Esophagus (tissue), 2 donors: ENCODE data around the gene DIRAS2. TPM values are rescaled to one million over a fixed set of nuclear protein-coding genes. Genes with fewer than 3 reads are reported as not detected.
"Not testable (repeated sequence)": the region's sequence is repeated elsewhere in the genome, so short reads cannot be mapped to it uniquely, and the experiment has no call there.

ENCODE experiments used
- H3K27ac ChIP-seq, 2 donors: one replicate each; pipeline ENCODE4 v1.5.1; 2013; ENCODE audit warnings: low read depth in 2 of 2, mild to moderate bottlenecking in 2 of 2, inconsistent platforms in 1 of 2, low read length in 1 of 2, moderate library complexity in 1 of 2
- H3K27me3 ChIP-seq, 2 donors: one replicate each; pipeline ENCODE4 v1.6.1; 2013; ENCODE audit warnings: low read length in 2 of 2, control low read depth in 1 of 2, mild to moderate bottlenecking in 1 of 2; ENCODE audit not compliant: insufficient read depth in 2 of 2, control insufficient read depth in 1 of 2
- H3K36me3 ChIP-seq, 2 donors: one replicate each; pipeline ENCODE4 v1.6.1; 2013; ENCODE audit warnings: low read length in 1 of 2; ENCODE audit not compliant: control insufficient read depth in 2 of 2, insufficient read depth in 2 of 2
- H3K4me1 ChIP-seq, 2 donors: one replicate each; pipeline ENCODE4 v1.6.1; 2013; ENCODE audit warnings: low read length in 1 of 2; ENCODE audit not compliant: control insufficient read depth in 2 of 2, insufficient read depth in 2 of 2
- H3K4me3 ChIP-seq, 2 donors: one replicate each; pipeline ENCODE4 v1.5.1; 2013; ENCODE audit warnings: low read length in 2 of 2, mild to moderate bottlenecking in 2 of 2, low read depth in 1 of 2, moderate library complexity in 1 of 2
- H3K9me3 ChIP-seq, 2 donors: one replicate each; pipeline ENCODE4 v1.6.1; 2013; ENCODE audit warnings: mild to moderate bottlenecking in 2 of 2, low read depth in 1 of 2, low read length in 1 of 2, moderate library complexity in 1 of 2; ENCODE audit not compliant: control insufficient read depth in 2 of 2, insufficient read depth in 1 of 2
- WGBS, 2 donors: extraction: QIAGEN DNeasy Blood & Tissue Kit; methylation state at CpG; one replicate each; pipeline ENCODE4 v1.1.7; 2013; 5-methylcytosine and 5-hydroxymethylcytosine counted together
- polyA plus RNA-seq, 2 donors: library from polyadenylated mRNA; stranded (reverse); fragments of 200-250 nt; gene quantifications; one replicate each; pipeline ENCODE4 v1.2.3, GENCODE V29; 2013
- donor health status: healthy with polysubstance abuse.
- donor health status: Bipolar disorder and iron deficiency.

The DIRAS2 gene
- under 1 TPM in 1 of 2 donors, not detected in 1; under 0.01 TPM for polyA plus RNA-seq

- no peaks in the 10 kb centered on the region for H3K9me3 ChIP-seq
- H3K27me3 ChIP-seq = no peaks in the 10 kb centered on the region
- H3K4me1 ChIP-seq = peaks cover 0 to 5% of the 10 kb centered on the region in 2 donors
- H3K36me3 ChIP-seq = no peaks in the 10 kb centered on the region
- no peak within 1 kb of the TSS for H3K27ac ChIP-seq
- peak within 1 kb of the TSS; percentile 44 to 49 for H3K4me3 ChIP-seq
- WGBS, 2 donors = 6 to 7% methylated on average over 48 to 53 of the region's 53 CpGs
Observed at GRCh38 chr9:90642570-90643539, at the start of gene DIRAS2. Gene DIRAS2 (minus strand): TSS chr9:90642824. CDS start chr9:90613827, 28,997 bp downstream.

- no peak overlapping the region for H3K4me3 ChIP-seq
- H3K9me3 ChIP-seq = peaks cover 0 to 4% of the 10 kb centered on the region in 2 donors
- H3K4me1 ChIP-seq = no peaks in the 10 kb centered on the region
- no peaks in the 10 kb centered on the region for H3K27me3 ChIP-seq
- no peak overlapping the region for H3K27ac ChIP-seq
- no peaks in the 10 kb centered on the region for H3K36me3 ChIP-seq
- 68 to 75% methylated on average over 5 of the region's 5 CpGs for WGBS, 2 donors
Observed at GRCh38 chr9:90684736-90685135, 42.1 kb upstream of the DIRAS2 start.

GRCh38 chr9:90684106-90684505 is 41.5 kb upstream of the DIRAS2 start:
- Histone ChIP-seq H3K4me1 (no peaks in the 10 kb centered on the region), H3K27me3 (no peaks in the 10 kb centered on the region)
- 74 to 81% methylated on average over 1 of the region's 1 CpG for WGBS, 2 donors

GRCh38 chr9:90680534-90680933 is 37.9 kb upstream of the DIRAS2 start:
- Histone ChIP-seq H3K4me3 (no peak overlapping the region), H3K27me3 (no peaks in the 10 kb centered on the region), H3K4me1 (no peaks in the 10 kb centered on the region), H3K36me3 (no peaks in the 10 kb centered on the region), H3K27ac (no peak overlapping the region), H3K9me3 (no peaks in the 10 kb centered on the region)
- 73% methylated on average over 6 of the region's 6 CpGs for WGBS, 2 donors

More at GRCh38 chr9:90684106-90684505, 41.5 kb upstream of the DIRAS2 start:
- no peaks in the 10 kb centered on the region for H3K36me3 ChIP-seq
- peaks cover 0 to 4% of the 10 kb centered on the region in 2 donors for H3K9me3 ChIP-seq
- H3K27ac ChIP-seq = no peak overlapping the region
- H3K4me3 ChIP-seq = no peak overlapping the region

- H3K27ac ChIP-seq = no peak overlapping the region
- 61 to 73% methylated on average over 4 of the region's 4 CpGs for WGBS, 2 donors
- H3K4me3 ChIP-seq = no peak overlapping the region
- H3K27me3 ChIP-seq = no peaks in the 10 kb centered on the region
- H3K36me3 ChIP-seq = no peaks in the 10 kb centered on the region
- H3K9me3 ChIP-seq = no peaks in the 10 kb centered on the region
- no peaks in the 10 kb centered on the region for H3K4me1 ChIP-seq
Observed at GRCh38 chr9:90665072-90665471, 22.4 kb upstream of the DIRAS2 start.

GRCh38 chr9:90659650-90660364 is 17.2 kb upstream of the DIRAS2 start:
- Histone ChIP-seq H3K27ac (no peak overlapping the region), H3K27me3 (no peaks in the 10 kb centered on the region), H3K9me3 (no peaks in the 10 kb centered on the region), H3K4me3 (no peak overlapping the region), H3K36me3 (no peaks in the 10 kb centered on the region), H3K4me1 (no peaks in the 10 kb centered on the region)
- 41 to 59% methylated on average over 3 of the region's 3 CpGs for WGBS, 2 donors

- no peaks in the 10 kb centered on the region for H3K36me3 ChIP-seq
- H3K27ac ChIP-seq = no peak overlapping the region
- H3K27me3 ChIP-seq = no peaks in the 10 kb centered on the region
- no peaks in the 10 kb centered on the region for H3K9me3 ChIP-seq
- no peak overlapping the region for H3K4me3 ChIP-seq
- H3K4me1 ChIP-seq = no peaks in the 10 kb centered on the region
- WGBS, 2 donors = 86 to 89% methylated on average over 4 of the region's 4 CpGs
Observed at GRCh38 chr9:90658783-90659182, 16.2 kb upstream of the DIRAS2 start.

- H3K9me3 ChIP-seq = no peaks in the 10 kb centered on the region
- H3K4me1 ChIP-seq = no peaks in the 10 kb centered on the region
- no peaks in the 10 kb centered on the region for H3K27me3 ChIP-seq
- no peaks in the 10 kb centered on the region for H3K36me3 ChIP-seq
- no peak overlapping the region for H3K27ac ChIP-seq
- H3K4me3 ChIP-seq = no peak overlapping the region
- 51 to 60% methylated on average over 3 of the region's 3 CpGs for WGBS, 2 donors
Observed at GRCh38 chr9:90658181-90658580, 15.6 kb upstream of the DIRAS2 start.

GRCh38 chr9:90656876-90657275 is 14.3 kb upstream of the DIRAS2 start:
- H3K27me3 ChIP-seq, H3K9me3 ChIP-seq, H3K4me1 ChIP-seq, H3K27ac ChIP-seq, H3K36me3 ChIP-seq, H3K4me3 ChIP-seq: not testable (repeated sequence)
- 77 to 81% methylated on average over 6 of the region's 6 CpGs for WGBS, 2 donors
